HG03460 (cell line): Measurements from ENCODE around the gene HSD3B2.
A peak's percentile ranks its signal among the peaks of the same experiment; 100 is the strongest.
"Not testable (repeated sequence)": the region's sequence is repeated elsewhere in the genome, so short reads cannot be mapped to it uniquely, and the experiment has no call there.

ENCODE experiments used
- ATAC-seq: cut with Tn5 transposase; IDR thresholded peaks from one replicate; pipeline ENCODE4 v1.9.1; 2021; ENCODE audit not compliant: unreplicated experiment

HSD3B2 gene

GRCh38 chr1:119414950-119415349, at the start of gene HSD3B2:
Gene HSD3B2, plus strand, starts transcription at chr1:119415150. Its CDS starts 270 bp downstream, at chr1:119415420.
- ATAC-seq: no peak

- ATAC-seq: no peak
These were observed 48.5 kb upstream of the HSD3B2 start for GRCh38 chr1:119366424-119366823.

- no peak for ATAC-seq
These were observed 47.4 kb upstream of the HSD3B2 start for GRCh38 chr1:119367432-119368124.

GRCh38 chr1:119368554-119368953, 46.4 kb upstream of the HSD3B2 start, which contains the start of gene HAO2:
Gene HAO2, plus strand, starts transcription at chr1:119368785. Its CDS starts 12,301 bp downstream, at chr1:119381086.
- ATAC-seq: no peak

GRCh38 chr1:119370748-119371147, 44.2 kb upstream of the HSD3B2 start:
- ATAC-seq: no peak

- no peak for ATAC-seq
These were observed 43.1 kb upstream of the HSD3B2 start for GRCh38 chr1:119371815-119372214.

GRCh38 chr1:119372503-119373086, 42.4 kb upstream of the HSD3B2 start:
- peak; percentile 53 for ATAC-seq

- no peak for ATAC-seq
These were observed 41.5 kb upstream of the HSD3B2 start for GRCh38 chr1:119373465-119373864.

GRCh38 chr1:119374208-119374874, 40.6 kb upstream of the HSD3B2 start:
- ATAC-seq: no peak

GRCh38 chr1:119375366-119375765, 39.6 kb upstream of the HSD3B2 start:
- ATAC-seq: no peak

GRCh38 chr1:119376594-119376993, 38.4 kb upstream of the HSD3B2 start:
- no peak for ATAC-seq

GRCh38 chr1:119377594-119377993, 37.4 kb upstream of the HSD3B2 start:
- not testable (repeated sequence) for ATAC-seq

GRCh38 chr1:119379117-119379516, 35.8 kb upstream of the HSD3B2 start:
- no peak for ATAC-seq

GRCh38 chr1:119380304-119380703, 34.6 kb upstream of the HSD3B2 start:
- ATAC-seq: no peak

- ATAC-seq: no peak
These were observed 33.8 kb upstream of the HSD3B2 start for GRCh38 chr1:119380983-119381662.

GRCh38 chr1:119384591-119384990, 30.4 kb upstream of the HSD3B2 start:
- ATAC-seq: no peak

GRCh38 chr1:119385650-119386049, 29.3 kb upstream of the HSD3B2 start:
- no peak for ATAC-seq

GRCh38 chr1:119387858-119388257, 27.1 kb upstream of the HSD3B2 start:
- no peak for ATAC-seq

- ATAC-seq: no peak
These were observed 26.5 kb upstream of the HSD3B2 start for GRCh38 chr1:119388450-119388849.

- ATAC-seq: no peak
These were observed 24.4 kb upstream of the HSD3B2 start for GRCh38 chr1:119390526-119390925.

- ATAC-seq: no peak
These were observed 23.2 kb upstream of the HSD3B2 start for GRCh38 chr1:119391749-119392148.

GRCh38 chr1:119394085-119394484, 20.9 kb upstream of the HSD3B2 start:
- ATAC-seq: no peak
